T-helper 2 cell treated with Interferon-gamma antibody and Interleukin-4, amounts not matched to agents 100 ng/mL and 5 ng/mL, for 36 hours (primary cell): Measurements from ENCODE around the gene CHN2. TPM values are rescaled to one million over a fixed set of nuclear protein-coding genes. Genes with fewer than 3 reads are reported as not detected.
"Not testable (repeated sequence)": the region's sequence is repeated elsewhere in the genome, so short reads cannot be mapped to it uniquely, and the experiment has no call there.

Experiments
- intact Hi-C: fragments of 100-400 bp; cut with micrococcal nuclease; formaldehyde crosslinking; loops from one replicate; pipeline ENCODE4 v1.15.1; 2023
- total RNA-seq: library from RNA; stranded (reverse); gene quantifications from 2 replicates; pipeline ENCODE4 v1.2.3, GENCODE V29; 2022

CHN2 gene
- total RNA-seq, 1 donor from 2014 or later, result 1.3 TPM

DNA sequence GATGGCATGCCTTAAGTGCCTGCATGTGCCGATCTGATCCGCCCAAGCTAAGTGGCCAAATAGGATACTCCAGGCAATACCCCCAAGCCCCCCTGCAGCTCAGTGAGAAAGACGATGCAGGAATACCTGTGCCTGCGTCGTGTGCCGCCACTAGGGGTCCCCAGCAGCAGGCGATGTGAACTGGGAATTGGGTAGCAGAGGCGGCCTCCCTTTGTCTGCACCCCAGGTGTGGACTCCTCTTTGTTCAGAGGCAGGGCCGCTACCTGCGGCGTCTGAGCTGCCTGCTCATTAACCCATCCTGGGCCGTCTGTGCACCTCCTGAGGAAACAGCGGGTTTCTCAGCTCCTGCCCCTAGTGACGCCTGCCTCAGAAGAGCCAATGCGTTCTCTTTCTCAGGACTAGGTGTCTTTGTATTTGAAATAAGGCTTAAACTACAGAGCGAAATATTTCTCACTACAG lies 4.8 kb upstream of the CHN2 start:
- intact Hi-C loops, result loop anchor here (1.0 to 5.0 kb wide), 3 partner anchors 148 to 262 kb away; no protein-coding TSS in a partner anchor

DNA sequence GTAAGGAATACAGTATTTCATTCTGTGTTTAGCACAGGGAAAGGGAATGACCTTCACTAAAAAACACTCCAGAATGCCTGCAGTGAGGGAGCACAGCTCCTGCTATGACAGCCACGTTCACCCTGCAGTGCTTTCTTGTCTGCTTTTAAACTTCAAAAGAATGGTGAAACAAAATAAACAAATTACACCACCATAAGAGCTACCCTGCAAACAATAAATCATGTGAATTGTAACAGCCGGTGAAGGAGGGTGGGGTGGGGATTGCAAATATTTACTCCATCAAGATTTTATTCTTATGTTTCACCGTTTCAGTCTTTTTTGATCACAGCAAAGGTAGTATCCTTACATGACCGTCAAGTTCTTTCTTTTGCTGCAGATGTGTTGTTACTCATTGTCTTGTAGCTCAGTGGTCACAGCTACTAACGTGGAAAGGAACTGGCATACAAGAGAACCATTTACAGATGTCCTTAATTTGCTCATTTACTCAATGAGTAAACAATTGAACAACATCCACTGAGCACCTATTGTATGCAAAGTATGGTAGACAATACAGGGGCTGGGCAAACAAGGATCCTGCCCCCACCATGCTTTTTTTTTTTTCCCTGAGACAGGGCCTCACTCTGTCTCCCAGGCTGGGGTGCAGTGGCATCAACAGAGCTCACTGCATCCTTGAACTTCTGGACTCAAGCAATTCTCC lies 4.1 kb upstream of the CHN2 start:
- intact Hi-C loops, result loop anchor here (5.0 kb wide), 2 partner anchors 147 to 263 kb away; no protein-coding TSS in a partner anchor

DNA sequence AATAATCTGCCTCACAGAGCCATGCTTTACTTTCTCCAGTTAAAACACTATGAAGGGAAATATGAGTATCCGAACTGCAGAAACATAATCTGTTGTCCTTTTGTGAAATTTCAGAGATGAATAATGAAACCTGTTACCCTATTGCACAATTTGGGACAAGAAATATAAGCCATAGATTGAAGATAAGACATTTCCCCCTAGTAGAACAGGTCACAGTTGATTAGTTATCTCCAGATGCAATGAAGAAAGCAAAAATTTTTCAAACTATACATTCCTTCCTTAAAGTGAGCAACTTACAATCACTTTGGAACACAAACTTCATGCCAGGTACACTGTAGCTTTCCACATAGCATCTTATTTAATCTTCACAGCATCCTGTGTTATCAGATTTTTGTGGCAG lies 2.3 kb upstream of the CHN2 start:
- intact Hi-C loops, result loop anchor here (5.0 kb wide), 2 partner anchors 145 to 265 kb away; no protein-coding TSS in a partner anchor

DNA sequence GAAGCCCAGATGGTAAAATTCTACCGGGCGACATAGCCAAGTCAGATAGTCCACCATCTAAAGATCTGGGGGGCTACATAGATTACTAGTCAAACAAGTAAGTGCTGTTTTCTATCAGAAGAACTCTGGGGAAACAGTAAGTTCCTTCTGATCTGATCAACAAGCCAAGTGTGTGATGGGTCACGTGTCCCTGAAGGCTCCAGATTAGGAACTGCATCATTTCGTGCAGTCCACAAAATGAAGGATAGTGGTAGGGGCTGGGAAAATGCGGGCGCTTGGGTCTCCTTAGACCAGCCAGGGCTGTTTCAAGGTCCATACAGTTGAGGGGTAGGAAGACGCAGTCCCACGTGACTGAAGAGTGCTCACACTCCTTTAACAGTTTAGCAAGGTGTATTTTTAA lies 1.8 kb upstream of the CHN2 start:
- intact Hi-C loops, result loop anchor here (5.0 kb wide), 2 partner anchors 144 to 266 kb away; no protein-coding TSS in a partner anchor

DNA sequence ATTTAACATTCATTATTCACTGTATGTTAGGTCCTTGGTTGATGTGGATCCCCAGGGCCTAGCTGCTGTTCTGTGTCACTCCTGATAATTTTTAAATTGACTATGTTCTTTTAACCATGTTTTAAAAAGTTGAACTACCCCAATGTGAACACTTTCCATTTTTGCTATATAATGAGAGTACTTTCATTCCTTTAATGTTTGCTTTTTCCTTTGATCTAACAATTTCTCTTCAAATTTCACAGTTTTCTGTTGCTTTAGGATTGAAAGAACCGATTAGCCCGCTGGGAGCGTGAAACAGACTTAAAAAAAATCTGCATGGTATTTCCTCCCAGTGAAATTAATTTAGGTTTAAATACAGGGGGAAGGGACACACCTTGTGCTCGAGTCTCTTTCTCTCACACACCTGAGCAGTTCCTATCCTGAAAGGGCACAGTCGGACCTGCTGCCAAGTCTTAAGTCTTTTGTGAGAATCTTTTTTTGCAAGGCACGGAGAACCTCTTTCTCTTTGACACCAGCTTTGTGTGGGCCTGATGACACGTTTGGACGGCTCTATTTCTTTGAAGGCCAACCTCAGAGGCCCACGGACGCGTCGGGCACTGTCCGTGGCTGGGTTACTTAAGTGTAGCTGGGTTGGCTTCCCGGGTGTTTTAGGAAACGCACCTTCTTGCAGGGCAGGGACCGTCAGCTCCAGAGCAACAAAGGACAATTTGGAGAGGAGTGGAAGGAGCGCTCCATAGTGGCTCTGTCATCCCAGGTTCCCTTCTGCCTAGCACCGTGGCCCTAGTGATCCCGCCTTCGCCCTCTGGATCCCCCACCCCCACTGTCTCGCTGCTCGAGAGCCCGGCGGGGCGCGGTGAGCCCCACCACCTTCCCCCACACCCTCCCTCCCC lies 1.0 kb upstream of the CHN2 start:
- intact Hi-C loops, result loop anchor here (5.0 kb wide), 2 partner anchors 144 to 266 kb away; no protein-coding TSS in a partner anchor

DNA sequence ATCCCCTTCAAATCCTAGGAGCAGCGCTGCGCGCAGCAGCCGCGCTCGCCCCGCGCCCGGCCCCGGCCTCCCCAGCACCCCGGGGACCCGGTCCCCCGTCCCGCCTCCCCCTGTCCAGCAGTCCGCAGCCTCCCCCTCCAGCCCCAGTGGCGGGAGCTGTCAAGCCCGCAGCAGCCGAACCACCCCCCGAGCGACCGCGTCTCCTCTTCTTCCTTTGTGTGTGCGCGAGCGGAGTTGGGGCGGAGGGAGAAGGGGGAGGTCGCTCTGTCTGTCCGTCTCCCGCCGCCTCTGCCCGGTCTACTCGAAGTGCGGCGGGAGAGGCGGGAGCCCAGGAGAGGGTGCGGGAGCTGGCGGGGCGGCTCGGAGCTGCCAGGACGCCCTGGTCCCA lies 375 bp upstream of the CHN2 start:
- intact Hi-C loops, result loop anchor here (5.0 kb wide), 2 partner anchors 143 to 267 kb away; no protein-coding TSS in a partner anchor

DNA sequence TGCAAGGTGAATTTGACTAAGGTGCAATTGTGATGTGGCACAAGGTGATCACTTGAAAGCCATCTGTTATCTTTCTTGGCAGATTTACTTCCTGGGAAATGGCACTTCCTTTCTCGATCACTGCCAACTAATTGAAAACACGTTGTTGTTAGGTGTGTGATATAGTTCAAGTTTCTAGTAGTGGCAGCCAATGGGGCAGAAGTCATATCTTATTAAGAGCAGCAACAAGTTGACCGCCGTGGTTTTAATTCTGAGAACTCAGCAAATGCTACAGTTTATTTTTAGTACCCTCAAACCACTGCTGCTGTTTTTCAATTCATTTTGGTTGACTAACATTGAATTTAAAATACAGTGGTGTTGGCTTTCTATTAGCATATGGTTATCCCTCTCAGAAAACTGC lies 1.6 kb downstream of the CHN2 start:
- intact Hi-C loops, result loop anchor here (5.0 kb wide), 1 partner anchor 91 kb away; no protein-coding TSS in a partner anchor

DNA sequence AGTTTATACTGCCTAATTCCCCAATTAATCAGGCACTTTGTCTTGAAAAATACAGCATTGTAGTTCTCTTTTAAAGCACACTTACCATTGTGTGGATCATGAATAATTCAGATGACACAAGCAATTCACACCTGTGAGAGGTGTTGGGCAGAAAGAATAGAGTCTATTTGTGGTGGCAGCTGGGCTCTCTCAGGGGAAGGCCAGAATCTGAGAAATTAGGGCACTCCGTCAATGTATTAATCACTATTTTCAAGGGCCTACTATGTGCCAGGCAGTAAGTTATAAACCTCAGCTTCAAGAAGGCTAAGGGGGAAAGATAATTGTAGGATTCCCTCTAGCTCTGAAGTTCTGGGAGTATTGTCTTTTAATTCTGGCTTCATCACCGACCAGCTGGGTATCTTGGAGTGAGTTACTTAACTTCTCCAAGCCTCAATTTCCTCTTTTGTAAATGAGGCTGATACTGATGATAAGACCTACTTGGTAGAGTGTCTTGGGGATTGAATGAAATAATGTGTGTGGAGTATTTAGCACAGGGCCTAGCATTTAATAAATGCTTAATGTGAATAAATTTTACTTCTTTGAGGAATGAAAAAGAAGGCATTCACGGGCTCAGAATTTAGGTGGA lies 2.5 kb downstream of the CHN2 start:
- intact Hi-C loops, result loop anchor here (5.0 kb wide), 1 partner anchor 90 kb away; no protein-coding TSS in a partner anchor

DNA sequence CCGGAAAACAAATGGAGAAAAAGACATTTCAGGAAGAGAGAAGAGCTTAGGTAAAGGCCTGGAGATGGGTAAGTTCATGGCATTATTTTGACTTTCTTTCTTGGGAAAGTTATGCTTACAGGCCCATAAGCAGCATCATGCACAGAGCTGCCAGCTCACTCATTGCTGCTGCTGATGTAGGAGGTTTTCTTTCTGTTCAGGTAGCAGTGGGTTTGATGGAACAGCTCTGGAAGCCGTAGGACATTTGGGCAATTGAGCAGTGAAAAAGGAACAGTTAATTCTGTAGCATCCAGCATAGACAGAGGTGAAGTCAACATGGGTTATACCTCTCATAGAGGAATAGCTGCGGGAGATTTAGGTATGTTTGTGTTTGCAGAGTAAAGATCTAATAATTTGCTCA lies 3.3 kb downstream of the CHN2 start:
- intact Hi-C loops, result loop anchor here (5.0 kb wide), 1 partner anchor 89 kb away; no protein-coding TSS in a partner anchor

DNA sequence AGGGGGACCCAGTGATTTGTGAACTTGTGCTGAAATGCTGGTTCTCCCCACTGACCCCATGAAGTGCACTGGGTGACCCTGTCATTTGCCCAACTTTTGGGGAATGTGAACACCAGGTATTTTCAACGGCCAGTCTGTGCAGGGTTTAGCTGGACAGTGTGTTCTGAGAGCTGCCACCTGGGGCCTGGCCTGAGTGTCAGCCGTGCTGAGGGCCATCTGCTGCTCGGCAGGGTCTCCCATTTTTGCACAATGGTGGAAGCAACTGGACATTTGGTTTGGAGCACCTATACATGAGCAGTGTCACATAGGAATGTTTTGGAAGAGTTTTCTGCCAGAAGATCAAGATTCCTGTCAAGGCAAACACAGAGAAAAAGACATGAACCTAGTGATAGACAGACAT lies 5.2 kb downstream of the CHN2 start:
- intact Hi-C loops, result loop anchor here (5.0 kb wide), 1 partner anchor 88 kb away; no protein-coding TSS in a partner anchor

DNA sequence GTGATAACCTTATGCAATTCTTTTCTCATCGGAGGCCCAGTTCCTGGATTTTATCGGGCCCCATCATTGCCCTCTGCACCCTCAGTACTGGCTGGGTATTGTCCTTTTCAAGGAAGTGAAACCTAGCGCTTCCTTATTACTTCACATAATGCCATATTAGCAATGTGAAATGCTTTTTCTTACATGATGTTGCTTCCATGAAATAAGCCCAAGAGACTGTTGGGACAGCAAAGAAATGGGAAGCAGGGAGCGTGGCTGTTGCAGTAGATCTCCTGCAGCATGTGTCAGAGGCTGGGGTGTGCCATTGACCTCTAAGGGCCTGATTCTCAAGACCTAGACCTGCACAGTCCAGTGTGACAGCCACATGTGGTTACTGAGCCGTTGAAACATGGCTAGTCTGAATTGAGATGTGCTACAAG lies 8.1 kb downstream of the CHN2 start:
- intact Hi-C loops, result no loop called here

DNA sequence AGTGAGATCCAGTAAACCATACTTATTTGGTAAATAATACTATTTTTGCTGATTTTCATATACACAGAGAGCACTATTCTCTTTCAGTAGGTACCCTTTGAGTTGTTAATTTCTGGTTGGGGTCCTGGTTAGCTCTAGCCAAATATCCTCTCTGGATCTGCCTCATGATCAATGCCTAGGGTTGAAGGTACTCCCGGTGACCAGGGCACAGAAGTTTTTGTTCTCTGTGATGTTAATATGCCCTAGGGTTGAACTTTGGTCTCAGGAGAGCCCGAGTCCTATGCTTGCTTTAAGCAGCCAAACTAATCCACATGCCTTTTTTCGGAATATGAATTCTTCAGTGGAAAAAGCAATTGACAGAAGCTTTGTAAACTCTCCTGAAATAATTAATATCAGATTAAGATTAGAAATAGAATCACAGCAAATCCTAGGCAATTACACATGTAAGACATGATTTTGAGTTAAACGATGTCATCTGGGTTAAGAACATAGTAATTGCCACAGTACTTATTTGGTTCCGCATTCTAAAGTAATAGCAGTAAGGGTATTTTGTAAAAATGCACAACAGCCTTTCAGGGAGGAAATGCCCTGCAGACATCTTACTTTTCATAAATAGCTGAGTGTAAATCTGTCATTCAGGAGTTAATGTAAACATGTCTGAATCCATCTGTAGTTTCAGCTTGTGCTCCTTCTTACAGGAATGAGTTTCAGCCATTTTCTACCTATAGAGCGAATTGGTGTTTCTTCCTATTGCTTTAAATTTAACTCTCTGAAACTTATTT lies 10.1 kb downstream of the CHN2 start:
- intact Hi-C loops, result no loop called here

DNA sequence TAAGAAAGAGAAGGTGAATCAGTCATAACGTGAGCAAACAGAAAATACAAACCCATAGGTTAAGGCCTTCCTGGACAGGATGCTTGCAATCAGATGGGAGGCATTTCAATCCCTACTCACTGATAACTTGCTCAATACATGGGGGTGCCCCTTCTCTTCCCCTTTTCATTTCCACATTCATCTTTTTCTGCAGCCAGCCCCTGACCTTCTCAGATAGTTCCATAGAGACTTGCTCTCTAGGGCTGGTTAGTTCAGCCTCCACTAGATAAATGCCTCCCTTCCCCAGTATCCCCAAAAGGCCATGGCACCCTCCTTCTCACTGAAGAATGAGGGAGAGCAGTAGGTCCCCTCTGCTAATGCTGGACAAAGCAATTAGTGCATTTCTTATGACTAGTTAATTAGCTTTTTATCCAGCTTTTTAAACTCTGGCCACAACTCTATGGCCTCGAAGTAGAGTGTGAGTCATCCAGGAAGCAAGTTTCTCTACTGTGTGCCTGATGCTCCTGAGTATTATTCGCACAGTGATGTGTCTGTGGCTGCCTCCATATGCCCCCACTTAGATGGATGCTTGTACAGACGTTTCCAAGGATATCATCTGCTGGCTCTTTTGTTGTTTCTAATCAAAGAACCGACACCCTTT lies 12.7 kb downstream of the CHN2 start:
- intact Hi-C loops, result no loop called here

DNA sequence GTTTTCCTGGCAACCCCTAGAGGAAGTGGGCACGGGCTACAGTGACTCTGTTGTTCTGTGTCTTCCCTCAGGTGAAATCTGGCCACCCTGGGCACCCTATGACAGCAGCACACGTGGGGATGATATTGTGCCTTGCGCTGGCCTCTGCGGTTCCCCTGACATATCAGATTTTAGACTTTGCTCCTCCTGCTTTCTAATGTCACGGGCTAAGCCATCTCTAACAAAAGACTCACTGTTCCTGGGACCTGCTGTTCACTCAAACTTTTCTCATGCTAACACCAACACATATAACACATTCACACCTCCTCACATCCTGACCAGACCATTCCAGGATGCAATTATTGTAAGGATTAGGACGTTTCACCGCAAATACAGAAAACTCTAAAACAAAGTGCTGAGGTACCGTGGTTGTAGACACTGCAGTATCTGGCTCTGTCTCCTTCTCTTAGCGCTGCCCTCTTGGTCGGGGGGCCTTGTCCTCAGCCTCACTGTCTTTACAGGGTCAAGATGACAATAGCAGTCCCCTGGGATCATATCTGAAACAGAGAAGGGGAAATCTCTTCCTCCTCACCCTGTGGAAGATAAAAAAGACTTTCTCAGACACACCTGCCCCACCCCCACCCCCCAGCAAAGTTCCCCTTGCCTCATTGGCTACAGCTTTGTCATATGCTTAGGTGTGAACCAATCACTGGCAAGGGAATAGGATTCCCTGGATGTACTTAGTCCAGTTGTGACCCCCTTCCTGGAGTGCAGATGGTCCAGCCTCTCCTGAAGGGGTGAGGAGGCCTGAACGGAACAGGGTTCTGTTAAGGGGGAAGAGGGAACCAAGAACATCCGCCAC lies 14.1 kb downstream of the CHN2 start:
- intact Hi-C loops, result no loop called here

DNA sequence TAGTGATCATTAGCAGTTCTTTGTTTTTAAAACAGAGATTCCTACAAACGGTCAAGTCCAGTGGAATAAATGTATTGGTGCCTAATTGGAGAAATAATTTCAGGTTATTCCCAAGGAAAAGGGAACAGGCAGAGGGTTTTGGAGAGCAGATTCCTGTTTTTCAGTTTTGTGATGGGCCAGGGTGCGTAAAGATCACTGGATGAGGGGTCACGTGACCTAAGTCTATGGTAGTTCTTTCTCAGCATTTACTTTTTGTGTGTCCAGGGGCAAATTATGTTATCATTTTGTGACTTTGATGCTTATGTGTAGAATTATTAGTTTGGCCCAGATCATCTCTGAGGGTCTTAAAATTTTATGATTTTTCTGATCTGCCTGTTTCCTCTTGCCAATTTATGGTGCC lies 15.2 kb downstream of the CHN2 start:
- intact Hi-C loops, result no loop called here

DNA sequence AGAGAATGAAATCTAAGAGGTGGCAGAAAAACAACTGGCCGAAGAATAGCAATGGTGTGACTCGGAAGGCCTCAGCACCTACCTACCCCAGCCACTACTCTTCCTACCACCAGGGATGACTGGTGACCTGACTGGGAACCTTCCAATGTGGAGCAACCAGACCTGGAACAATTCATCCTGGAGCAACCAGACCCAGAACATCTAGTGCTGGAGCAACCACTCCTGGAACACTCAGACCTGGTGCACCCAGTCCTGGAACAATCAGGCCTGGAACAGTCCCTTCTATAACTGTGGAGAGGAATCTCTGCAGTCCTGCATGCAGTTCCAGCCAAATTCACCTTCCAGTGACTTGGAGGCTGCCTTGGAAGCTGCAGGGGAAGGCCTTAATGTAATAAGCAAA lies 18.2 kb downstream of the CHN2 start:
- intact Hi-C loops, result not testable (repeated sequence)

DNA sequence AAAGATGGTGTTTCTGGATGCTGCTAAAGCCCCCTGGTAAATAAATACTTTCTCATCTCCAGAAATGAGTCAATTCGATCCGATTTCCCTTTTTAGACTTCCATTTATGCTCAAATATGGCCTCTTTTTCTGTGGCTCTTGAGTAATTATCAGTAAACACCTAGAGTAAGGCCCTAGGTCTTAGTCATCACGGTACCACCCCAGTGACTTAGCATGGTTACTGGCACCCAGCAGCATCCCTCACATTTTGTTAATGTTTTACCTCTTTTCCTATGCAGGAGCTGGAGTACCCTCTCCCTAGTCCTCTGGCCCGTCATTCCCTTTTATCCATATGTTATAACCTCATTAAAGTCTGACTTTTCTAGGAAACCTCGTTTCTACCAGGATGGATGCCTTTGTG lies 19.5 kb downstream of the CHN2 start:
- intact Hi-C loops, result no loop called here

DNA sequence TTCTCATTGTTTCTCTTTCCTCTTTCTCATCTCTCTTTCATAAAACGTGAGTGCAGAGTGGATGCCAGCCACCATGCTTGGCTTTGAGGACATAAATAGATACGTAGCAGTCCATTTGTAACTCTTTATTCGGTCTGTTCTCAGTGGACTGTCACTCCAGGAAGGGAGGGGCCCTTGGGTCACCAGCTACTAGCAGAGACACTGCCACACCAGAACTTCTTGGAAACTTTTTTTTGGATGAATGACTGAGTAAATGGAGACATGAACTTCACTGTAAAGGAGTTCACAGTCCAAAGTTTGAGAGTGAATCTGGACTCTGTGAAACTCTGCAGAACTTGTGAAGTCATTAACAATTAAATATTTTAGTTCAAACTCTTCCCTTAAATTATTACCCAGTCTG lies 20.2 kb downstream of the CHN2 start:
- intact Hi-C loops, result no loop called here

DNA sequence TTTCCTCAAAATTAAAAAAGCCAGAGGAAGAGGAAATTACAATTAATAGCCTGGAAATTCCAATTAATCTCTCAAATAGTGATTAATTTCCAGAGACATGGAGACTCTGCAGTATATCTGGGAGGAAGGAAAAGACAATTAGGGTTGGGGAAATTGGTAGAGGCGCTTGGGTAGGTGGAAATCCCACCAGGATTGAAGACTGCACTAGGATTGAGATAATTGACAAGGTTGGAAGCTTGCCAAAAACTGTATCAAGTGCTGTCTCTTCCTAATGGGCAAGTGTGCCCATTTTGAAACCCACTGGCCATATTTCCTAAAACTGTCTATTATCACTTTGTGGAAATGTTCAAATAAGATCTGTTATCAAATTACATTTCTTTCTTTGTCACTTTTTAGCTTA lies 21.6 kb downstream of the CHN2 start:
- intact Hi-C loops, result no loop called here
